Right hindlimb (tissue), 1 donor: ENCODE results near the gene QSOX2.

Source experiments
- DNase-seq: peaks from one replicate; pipeline ENCODE4 v3.0.0-alpha.2; 2018

Gene QSOX2

DNA sequence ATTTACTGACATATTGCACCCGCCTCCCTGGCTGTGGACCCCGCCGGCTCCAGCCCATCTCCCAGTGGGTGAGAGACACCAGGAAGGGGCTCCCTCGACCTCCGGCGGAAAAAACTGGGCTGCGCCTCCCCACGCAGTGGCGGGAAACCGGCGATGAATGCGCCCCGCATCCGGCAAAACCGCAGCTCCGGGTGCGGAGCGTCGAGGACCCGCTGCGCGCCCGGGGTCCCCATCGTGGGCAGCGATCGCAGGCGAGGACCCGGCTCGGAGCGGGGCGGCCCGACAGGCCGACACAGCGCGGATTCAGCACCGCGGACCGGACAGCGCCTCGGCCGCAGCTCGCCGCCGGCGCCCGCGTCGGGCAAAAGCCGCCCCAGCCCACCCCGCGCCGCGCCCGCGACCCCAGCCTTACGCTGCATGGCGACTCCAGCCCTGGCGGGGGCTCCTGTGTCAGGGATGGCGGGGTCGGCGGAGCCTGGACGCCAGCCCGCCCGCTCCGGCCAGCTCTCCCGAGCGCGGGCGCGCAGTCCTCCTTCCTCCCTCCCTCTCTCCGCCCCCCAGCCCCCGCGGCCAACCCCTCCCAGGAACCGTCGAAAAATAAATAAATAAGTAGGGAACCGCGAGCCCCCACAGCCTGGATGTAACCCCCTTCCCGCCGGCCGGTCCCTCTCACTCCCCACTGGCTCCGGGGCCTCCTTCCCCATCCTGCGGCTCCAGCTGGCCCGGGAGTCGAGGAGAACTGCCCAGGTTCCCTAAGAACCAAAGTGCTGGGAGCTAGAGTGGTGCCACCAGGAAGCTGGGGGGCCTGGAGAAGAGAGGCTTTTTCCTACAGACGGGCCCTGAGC is 43.8 kb downstream of the QSOX2 start:
- DNase-seq, result peak; percentile 45

DNA sequence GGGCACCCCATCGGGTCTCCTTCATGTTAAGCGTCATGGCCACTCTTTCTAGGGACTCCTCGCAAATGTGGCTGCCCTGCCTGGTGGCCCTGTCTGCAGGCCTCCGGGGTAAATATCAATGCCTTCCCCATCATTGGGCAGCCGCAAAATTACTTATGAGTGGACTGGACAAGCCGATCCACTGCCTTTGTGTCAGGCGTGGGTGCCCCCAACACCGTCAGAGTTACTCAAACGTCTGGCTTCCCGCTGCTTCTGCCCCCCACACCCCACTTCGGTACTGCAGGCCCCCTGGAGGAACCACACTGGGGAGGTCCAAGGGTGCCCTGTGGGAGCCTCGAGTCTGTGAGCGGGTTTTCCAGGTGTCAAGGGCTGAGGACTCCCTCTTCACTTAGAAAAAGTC is 44.4 kb downstream of the QSOX2 start:
- no peak for DNase-seq

DNA sequence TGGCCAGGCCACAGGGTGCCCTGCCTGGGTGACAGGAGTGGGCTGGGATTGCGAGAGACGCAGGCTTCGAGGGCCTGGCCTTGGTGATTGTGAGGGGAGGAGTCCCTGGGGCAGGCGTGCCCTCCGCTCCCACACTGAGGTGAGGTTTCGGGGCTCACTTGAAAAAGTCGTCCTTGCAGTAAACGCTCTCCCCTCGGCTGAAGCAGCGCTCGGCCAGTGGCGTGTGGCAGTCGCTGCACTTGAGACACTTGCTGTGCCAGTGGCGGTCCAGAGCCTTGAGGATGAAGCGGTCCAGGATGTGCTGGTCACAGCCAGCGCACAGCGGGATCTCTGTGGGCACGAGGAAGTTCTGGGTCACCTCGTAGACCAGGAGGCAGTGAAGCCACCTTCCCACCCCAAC is 45.2 kb downstream of the QSOX2 start:
- no peak for DNase-seq

DNA sequence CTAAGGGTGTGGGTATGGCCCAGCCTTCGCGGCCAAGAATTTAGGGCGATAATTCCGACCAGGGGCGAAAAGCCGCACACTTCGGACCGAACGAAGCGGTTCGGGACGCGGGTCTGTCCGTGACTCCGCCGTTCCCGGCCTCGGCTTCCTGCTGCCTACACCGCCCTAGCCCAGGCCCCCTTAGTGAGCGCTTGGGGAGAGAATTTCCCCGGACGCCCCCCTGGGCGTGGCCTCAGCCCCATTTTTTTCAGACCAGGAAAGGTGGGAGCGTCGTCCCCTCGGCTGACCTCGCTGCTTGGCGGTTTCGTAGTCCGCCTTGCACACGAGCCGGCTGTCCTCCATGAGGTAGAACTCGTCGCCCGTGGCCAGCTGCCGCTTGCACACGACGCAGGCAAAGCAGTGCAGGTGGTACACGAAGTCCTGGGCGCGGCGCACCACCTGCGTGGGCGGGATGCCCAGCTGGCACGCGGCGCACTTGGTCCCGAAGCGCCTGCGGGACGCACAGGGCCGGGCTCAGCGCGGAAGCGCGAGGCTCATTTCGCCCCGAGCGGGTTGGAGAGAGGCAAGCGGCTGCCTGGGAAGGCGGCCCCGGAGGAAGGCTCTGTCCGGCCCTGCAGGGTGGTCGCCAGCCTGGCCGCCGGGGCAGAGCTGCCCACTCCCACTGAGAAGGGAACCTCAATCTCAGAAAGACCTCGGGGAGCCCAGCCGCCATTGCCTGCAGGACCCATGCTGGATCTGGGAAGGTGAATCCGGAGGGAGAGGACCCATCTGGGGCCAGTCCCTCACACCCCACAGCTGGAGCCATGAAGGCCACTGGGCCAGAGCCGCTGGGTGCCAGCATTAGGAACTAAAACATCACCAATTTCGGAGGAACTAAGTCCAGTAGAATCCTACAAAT is 46.0 kb downstream of the QSOX2 start:
- DNase-seq, result no peak

DNA sequence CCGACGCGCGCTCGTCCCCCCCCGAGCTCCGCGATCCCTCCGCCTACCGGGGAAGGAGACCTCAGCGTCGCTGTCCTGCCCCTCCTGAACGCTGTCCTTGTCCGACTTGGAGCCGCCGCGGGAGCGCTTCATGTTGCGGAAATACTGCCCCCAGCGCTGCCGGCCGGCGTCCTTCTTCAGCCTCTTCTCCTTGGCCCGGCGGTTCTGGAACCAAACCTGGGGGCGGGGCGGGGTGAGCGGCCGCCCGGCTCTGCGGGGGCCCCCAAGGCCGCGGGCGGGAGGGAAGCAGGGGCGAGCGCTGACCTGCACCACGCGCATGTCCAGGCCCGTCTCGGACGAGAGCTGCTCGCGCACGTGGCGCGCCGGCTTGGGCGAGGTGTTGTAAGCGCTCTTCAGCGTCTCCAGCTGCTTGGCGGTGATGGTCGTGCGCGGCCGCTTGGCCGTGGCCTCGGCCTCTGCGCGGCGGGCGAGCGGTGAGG is 47.0 kb downstream of the QSOX2 start:
- DNase-seq, result no peak

DNA sequence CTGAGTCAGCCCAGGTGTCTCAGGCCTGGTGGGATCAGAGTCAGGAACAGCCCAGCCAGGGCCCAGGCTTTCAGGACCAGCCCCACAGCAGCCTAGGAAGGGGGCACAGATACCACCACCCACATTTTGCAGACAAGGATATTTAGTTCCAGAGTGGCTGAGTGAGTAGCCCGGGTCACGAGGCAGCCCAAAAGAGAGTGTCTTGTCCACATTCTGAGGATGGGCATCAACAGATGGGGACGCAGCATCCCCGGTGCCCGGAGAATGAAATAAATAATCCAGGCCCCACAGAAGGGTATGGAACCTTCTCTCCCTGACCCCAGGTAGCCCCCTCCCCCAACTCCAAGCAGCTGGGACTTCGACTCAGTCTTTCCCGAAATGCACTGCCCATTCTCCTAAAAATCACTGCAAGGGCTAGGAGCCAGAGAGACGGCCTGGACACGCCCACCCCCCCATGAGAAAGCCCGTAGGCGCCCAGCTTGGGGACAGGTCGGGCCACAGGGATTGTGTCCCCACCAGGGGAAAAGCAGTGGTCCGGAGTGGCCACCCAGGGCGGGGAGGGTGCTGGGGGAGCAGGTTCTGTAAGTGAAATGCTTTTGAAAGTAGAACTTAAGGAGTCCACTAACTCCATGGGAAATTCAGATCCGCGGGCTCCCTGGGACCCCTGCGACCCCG is 47.5 kb downstream of the QSOX2 start:
- no peak for DNase-seq

DNA sequence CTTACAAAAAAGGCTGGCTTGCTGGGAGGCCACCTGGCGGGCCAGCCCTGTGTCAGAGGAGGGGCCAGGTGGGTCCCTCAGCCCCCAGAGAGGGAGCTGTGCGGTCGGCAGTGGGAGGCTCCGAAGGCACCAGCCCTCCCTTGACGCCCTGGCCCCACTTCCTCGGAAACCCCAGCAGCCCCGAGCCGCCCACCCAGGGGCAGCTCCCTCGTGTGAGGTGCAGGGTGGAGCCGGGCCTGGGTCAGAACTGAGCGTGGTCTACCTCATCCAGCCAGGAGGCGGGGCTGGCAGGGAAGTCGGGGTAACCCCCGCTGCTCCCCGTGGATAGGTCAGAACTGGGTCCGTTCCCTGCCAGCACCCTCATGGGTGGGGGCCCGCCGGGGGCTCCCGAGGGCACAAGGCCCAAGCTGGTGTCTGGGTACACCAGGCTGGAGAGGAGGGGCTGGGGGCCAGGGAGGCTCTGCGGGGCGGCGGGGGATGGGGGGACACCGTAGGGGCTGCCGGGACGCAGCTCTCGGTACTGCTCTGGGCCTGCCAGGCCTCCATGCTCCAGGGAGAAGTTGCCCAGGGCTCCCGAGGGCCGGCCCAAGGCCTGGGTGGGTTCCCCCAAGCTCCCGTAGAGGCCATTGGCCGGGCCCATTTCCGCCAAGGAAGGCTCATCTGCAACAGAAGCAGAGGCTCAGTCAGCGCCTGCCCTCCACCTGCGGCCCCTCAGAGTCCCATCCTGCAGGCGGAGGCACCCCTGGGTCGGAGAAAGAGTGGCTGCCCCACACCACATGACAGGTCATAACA is 48.3 kb downstream of the QSOX2 start:
- no peak for DNase-seq

DNA sequence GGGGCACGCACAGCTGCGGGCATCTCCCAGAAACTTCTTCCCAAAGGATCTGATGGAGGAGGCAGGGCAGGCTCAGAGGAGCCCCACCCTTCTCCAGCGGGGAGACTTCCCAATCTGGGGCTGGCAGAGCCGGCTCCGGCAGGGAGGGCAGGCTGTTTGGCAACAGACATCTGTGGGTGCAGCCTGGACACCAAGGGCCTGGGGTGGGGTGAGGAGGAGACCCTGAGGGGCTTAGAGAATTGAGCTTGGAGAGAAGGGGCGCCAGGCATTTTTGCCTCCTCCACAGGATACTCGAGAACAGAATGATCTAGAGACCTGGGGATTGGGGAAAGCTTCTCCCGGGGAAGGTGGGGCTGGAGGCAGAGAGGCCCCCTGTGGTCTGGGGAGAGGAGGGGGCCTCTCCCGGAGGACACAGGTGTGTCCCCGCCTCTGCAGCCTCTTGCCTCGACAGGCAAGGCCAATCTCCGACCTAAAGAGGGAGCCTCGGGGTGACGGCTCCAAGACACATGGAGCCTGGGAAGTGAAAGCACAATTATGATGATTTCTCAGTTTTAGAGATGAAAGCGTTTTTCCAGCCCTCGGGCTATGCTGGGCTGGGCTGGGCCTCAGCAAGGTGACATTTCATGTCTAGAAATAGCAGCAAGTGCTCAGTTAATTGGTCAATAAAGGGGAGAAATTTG is 49.1 kb downstream of the QSOX2 start:
- no peak for DNase-seq

DNA sequence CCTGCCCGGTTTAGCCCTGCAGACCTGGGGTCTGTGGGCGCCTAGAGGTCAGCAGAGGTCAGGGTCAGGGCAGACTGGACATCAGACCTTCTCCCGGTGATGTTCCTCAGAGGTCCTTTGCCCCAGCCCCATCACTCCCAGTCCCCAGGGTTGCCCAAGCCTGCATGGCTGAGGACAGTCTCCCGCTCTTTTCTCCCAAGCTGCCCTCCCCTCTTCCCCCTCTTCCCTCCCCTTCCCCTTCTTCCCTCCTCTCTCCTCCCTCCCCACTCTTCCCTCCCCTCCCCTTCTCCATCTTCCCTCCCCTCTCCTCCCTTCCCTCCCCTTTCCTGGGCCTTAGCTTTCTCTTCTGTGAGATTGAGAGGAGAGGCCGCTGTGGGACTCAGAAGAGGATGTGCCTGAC is 51.1 kb downstream of the QSOX2 start:
- no peak for DNase-seq

DNA sequence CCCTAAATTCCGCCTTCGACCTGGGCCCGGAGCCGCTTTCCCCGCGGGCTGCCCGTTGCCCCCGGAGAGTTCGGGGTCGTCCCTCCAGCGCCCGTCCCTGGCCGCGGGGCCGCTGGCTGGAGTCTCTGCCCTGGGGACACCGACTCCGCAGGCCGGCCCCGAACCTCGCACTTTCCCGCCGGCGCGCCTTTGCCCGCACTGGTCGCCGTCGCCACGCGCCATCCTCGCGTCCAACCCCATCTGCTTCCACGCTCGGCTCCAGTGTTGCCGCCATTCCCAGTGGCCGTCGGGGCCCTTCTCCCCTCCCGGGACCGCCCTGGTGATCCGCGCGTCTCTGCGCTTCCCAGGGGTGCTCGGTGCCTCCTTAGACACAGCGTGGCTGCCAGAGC is 51.7 kb downstream of the QSOX2 start:
- DNase-seq, result no peak

DNA sequence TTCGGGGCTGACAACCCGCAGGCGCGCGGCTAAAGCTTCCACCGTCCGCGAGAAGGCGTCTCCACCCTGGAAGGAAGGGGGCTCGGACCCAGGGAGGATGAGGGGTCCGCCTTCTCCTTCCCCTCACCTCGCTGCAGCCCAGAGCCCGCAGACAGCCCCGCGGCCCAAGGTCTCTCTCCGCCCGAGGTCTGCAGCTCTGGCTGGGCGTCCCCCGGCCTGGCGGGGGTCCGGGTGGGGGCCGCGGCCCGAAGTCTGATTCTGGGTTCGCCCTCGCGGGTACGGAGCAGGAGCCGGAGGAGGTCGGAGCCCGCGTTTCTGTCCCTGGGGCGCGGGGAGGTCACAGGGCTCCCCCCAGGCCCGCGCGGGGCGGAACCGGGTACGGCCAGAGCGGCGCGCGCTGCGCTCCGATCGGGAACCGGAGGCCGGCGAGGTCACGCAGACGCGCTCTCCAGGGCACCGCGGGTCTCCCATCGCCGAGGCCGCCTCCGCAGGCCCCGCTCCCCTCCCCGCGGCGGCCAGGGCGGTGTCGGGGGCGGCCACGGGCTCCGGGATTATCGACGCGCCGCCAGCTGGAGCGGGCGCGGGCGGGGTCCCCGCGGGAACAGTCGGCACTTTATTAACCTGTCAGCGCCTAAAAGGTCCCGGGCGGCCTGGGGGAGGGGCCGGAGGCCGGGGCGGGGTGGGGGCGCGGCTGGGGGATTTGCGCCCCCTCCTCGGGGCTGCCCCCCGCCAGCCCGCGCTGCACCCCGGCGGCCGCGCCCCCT is 52.3 kb downstream of the QSOX2 start:
- DNase-seq, result no peak

DNA sequence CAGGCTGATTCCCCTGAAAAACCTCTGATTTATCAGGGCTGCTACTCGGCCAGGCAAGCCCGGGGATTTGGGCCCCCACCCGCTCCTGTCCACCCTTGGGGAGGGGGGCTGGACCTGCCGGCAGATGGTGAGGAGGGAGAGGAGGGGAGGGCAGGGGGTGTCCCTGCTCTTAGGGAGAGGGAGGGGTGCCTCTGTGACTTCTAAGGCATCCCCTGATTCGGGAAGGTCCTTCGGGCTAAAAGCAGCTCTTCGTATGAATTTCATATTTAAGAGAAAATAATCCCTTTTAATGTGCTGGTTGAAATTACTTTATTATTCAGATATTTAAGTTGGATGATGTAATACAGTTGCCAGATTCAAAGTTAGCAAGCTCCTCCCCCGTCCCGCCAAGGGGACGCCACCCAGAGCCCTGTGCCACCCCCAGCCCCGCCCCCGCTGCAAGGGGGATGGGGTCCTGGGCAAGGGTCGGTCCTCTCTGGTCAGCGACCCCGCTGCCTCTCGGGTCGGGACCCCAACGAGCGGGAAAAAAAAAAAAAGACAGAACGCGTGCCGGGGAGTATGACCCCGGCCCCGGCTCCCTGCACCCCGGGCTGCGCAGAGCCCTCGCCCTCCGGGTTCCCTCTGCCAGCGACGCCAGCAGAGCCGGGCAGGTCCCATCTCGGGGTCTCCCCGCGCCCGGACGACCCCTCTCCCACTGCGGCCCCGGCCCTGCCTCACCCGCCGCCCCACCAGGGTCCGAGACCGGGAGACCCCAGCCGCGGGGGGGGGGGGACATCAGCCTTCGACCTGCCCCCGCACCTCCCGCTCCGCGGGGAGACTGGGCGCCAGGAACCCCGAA is 53.1 kb downstream of the QSOX2 start:
- no peak for DNase-seq

DNA sequence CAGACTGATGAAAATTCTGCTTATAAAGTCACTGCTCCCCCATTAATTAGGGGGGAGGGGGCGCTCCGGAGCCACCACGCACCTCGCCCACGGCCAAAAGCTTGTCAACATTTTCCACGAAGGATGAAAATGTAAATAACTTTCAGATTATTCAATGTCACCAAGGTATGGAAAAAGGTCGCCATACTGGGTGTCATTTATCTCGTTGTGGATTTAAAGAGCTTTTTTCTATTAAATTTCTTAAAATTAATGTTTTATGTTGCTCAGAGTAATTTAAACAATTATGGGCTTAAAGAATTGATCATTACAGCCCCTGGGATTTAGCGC is 53.7 kb downstream of the QSOX2 start:
- DNase-seq, result no peak

DNA sequence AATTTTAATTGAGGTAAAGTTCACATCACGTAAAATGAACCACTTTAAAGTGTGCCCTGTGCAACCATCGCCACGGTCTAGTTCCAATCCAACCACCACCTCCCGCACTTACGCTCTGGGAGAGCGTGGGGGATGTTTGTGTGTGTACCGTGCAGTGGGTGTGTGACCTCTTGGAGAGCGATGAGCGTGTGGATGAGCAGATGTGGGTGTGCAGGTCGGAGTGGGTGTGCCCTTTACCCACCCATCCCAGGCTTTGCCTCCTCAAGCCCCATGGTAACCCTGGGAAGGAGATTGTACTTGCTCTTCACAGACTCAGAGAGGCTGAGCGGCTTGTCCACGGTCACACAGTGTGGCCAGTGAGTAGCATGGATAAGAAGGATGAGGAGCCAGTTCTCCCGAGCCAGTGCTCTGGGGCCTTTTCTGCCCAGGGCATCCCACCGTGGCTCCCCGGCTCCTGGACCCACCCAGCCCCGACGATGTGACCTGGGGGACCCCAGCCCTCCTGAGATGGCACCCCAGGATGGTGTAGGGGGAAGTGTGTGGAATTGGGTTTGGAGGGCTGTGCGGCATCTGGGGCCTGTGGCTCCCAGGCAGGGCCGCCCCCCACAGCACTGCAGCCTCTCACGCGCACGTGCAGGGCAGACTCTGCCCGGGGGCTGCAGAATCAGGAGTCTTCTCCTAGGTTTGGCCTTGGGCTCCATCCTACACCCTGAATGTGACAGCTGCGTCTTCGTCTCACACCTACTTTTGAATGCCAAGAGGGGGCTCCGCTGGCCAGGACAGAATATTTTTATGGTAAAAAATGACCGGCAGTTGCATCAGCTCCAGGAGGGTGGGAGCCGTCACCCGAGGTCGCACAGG is 54.3 kb downstream of the QSOX2 start:
- no peak for DNase-seq

DNA sequence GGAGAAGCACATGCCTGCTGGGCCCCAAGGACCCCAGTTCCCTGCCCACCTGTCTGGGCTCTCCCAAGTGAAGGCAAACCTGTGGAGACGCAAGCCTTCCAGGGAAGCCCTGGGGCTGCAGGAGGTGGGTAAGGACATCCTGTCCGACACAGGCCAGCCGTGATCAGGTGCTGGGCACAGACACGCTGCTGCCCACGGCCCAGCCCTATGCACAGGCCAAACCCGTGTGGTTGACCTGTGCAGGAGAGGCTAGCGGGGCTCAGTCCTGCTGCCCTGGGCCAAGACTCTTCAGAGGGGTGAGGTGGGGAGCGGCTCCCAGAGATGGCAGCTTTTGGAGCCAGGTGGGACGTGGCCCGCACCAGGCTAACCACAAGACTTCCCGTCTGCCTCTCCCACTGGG is 55.0 kb downstream of the QSOX2 start:
- DNase-seq, result no peak

DNA sequence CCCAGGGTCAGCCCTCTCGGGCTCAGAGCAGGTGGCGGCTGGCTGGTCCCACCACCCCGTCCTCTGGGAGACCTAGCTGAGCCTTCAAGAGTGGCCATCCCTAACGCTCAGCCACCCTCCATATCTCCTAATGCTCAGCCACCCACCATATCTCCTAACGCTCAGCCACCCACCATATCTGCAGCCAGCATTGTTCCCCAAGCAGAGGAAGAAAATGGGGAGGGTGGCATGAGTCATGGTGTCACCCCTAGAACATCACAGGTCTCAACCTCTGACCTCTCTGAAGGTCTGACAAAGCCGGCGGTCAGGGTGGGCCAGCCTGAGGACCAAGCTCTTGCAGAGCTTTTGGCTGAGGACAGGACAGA is 55.4 kb downstream of the QSOX2 start:
- DNase-seq, result no peak

DNA sequence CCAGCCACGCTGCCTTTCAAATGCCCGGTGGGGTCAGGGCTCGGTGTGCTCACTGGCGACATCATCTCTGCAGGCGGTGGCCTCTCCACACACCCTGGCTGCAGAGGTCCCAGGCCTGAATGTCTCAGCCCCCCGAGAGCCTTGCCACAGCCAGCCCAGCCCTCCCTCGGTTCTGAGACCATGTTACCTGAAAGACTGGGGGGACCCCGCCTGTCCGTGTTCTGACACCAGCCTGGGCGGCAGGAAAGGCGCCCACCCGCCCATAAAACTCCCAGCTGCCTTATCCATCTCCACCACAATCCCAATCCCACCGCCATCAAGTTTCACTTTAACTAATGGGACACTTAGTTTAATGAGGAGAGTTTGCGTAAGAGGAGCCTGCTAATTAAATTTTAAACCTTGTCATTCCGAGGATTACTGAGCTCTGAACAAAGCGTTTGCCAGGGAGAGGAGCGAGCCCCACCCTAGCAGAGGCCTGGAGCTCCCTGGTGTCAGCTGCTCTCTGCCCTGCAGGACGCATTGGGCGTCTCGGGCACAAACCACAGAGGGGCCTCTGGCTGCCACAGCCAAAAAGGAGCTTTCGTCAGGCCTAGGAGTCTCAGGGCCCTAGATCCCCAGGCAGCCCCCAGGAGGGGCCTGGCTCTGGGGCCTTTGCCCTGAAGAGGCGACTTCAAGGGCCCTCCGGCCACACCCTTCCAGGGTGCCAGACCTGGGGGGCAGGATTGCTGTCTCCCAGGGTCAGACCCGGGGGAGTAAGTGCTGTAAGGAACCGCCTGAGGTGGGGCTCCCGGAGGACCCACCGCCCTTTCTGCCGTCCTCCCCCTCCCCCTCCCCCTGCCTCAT is 56.0 kb downstream of the QSOX2 start:
- no peak for DNase-seq
